Embryonic facial prominence (tissue), 1 donor: Measurements from ENCODE around the gene GLG1.

ENCODE experiments used
- DNase-seq: peaks from one replicate; pipeline ENCODE4 v3.0.0-alpha.2; 2016; ENCODE audit errors: extremely low spot score

Gene GLG1

DNA sequence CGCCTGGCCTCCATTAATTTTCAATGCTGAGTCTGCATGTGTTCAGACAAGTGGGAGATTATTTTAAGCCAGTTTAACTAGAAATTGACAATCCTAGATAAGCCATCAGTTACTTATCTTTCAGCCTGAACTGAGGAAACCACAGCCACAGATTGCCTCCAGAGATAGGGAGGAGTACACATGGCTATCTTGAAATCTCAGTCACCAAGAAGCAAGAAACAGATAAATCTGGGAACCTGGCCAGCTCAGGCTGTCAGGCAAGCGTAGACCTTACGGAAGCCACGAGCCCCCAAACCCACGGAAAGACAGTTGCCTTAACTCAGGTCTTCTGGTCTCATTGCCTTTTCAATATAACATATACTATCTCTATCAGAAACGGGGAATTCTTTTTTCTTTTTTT is 2.0 kb upstream of the GLG1 start:
- no peak for DNase-seq

GRCh38 chr16:74608381-74608780 is 1.5 kb upstream of the GLG1 start:
- DNase-seq = no peak

DNA sequence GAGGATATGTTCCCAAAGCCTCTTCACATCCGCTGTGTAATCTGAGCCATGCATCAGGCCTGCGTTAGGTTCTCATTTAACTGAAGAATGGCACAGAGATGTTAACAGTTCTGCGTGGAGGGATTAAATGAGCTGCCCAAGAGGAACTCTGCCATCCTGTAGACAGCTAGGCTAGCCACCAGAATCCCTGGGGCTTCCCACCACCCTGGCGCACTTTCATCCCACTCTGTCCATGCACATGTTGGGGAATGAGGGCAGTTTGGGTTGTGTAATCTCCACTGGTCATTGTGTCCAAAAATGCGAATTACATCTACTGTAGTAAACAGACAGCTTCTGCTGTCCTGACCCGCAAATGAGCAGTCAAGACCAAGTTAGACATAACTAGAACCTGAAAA is 1.0 kb upstream of the GLG1 start:
- no peak for DNase-seq

GRCh38 chr16:74607310-74607961 is 522 bp upstream of the GLG1 start:
- peak; percentile 36 for DNase-seq

- no peak for DNase-seq
These were observed 981 bp downstream of the GLG1 start for GRCh38 chr16:74605746-74606520.

GRCh38 chr16:74605332-74605731 is 1.6 kb downstream of the GLG1 start:
- DNase-seq = no peak

- no peak for DNase-seq
These were observed 3.1 kb downstream of the GLG1 start for GRCh38 chr16:74603848-74604247.

DNA sequence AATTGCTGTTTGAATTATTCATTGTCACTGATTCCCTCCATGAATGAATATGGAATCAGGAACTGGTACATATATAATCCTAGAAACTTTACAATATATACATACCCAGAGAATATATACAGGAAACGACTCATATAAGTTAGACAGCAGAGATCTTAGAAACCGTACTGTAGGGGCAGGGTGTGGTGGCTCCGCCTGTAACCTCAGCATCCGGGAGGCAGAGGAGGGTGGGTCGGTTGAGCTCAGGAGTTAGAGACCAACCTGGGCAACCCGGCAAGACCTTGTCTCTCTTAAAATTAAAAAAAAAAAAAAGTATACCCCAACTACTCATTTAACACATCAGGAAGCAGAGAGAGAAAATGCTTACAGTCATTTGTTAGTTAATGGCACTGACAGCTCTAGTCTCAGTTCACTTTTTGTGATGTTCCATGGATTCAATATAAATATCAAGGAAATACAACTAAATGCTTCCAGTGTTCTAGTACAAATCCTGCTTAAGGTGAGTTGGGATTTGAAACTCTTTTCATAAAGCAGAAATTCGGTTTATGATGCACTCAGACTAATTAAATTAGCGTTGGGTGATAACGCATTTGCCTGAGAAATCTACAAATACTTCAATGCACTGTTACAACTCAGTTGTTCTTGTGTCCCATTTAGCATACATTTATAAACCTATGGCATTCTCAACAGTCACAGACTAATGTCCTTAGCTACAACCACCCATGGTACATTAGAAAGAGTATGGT is 5.6 kb downstream of the GLG1 start:
- no peak for DNase-seq

GRCh38 chr16:74596586-74596985 is 10.3 kb downstream of the GLG1 start:
- no peak for DNase-seq

DNA sequence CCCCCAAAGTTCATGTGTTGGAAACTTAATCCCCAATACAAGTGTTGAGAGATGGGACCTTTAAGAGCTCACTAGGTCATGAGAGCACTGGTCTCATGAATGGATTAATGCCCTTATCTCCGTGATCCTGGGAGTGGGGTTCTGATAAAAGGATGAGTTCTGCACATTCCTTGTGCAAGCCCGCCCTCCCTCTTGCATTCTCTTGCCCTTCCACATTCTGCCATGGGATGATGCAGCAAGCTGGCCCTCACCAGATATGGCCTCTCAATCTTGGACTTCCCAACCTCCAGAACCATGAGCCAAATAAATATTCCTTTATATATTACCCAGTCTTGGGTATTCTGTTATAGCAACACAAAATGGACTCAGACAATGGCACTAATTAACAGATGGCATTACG is 14.1 kb downstream of the GLG1 start:
- DNase-seq = no peak

- no peak for DNase-seq
These were observed 14.9 kb downstream of the GLG1 start for GRCh38 chr16:74591876-74592650.

DNA sequence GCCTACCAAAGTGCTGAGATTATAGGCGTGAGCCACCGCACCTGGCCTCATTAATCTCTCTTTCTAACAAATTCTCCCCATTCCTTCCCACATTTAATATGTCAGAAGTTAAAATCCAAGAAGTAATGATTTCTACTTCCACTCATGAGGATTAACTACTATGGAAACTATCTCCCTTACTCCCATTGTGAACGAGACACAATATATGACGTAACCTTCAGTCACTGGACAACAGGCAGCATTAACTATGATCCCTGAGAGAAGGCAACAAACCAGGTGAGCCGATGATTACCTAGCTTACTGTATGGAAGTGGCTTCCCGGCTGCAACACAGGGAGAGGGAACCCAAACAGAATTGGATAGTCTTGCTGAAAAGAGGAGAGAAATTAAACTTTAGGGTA is 20.0 kb downstream of the GLG1 start:
- no peak for DNase-seq

DNA sequence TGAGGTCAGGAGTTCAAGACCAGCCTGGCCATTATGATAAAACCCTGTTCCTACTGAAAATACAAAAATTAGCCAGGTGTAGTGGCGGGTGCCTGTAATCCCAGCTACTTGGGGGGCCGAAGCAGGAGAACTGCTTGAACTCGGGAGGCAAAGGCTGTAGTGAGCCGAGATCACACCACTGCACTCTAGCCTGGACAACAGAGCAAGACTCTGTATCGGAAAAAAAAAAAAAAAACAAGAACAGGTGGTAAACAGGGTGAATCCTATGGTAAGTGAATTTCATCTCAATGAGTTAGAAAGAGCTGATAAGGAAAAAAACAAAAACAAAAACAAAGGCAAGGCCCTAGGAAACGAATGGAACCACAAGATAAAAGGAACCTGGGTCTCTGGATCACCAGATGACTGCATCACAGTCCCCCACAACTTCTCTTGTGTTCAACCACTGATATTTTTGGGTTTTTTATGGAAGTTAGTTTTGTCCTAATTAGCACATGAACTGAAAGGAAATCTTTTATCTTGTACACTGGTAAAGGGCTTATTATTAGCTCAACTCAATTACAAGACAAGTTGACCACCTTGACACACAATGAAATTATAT is 21.0 kb downstream of the GLG1 start:
- DNase-seq = no peak

GRCh38 chr16:74583926-74584666 is 22.8 kb downstream of the GLG1 start:
- DNase-seq = no peak

DNA sequence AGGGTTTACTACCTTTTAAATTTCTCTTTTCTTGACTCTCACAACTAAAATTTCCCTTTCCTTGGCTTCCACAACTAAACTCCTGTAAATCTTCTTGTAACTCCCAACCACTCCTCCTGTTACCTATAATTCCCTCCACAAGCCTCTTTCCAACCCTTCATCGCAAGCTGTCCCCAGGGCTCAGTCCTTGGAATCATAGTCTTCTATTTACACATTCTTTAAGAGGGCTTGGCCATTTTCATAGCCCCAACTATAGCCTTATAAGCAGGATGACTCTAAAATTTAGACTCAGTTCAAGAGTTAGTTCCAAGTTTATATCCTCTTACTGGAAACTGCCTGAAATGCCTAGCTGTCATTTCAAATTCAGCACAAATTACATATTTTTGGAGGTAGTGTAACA is 23.9 kb downstream of the GLG1 start:
- no peak for DNase-seq

DNA sequence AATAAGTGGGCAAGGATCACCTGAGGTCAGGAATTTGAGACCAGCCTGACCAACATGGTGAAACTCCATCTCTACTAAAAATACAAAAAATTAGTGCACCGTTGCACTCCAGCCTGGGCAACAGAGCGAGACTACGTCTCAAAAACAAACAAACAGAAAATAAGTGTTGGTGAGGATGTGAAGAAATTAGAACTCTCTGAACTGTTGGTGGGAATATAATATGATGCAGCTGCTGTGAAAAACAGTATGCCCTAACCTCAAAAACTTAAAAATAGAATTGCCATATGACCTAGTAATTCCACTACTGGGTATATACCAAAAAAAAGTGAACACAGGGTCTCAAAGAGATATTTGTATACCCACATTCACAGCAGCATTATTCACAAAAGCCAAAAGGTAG is 26.1 kb downstream of the GLG1 start:
- no peak for DNase-seq

DNA sequence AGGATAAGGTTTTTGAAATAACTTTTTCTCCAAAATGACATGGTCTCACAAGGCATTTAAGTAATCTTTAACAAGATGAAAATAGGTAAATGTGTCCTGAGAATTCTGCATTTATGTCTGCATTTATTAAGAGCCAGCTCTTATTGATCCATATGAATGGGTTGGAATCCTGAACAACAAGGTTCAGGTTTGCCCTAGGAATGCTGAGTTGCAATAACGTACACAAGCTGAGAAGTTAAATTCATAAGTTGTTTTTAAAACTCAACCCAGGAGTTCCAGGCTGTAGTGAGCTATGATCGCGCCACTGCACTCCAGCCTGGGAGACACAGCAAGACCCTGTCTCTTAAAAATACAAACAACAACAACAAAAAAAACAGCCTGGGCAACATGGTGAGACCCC is 28.1 kb downstream of the GLG1 start:
- DNase-seq = no peak

DNA sequence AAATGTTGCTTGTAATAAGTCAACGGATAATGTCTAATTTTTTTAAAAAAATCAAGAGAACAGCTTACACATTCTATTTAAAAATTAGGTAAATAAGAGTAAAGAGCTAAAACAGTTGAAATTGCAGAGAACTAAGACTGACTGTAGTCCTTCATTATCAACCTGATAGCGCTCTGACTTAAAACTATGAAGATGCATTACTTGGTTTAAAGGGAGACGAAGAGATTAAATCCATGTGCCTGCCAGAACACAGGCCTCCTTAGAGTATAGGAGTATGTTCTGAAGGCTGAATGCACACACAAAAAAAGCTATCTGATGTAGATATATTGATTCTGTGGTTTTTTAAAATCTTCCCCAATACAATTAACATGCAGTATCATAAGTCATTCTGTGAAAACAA is 28.5 kb downstream of the GLG1 start:
- no peak for DNase-seq

GRCh38 chr16:74577882-74578366 is 29.0 kb downstream of the GLG1 start:
- no peak for DNase-seq

DNA sequence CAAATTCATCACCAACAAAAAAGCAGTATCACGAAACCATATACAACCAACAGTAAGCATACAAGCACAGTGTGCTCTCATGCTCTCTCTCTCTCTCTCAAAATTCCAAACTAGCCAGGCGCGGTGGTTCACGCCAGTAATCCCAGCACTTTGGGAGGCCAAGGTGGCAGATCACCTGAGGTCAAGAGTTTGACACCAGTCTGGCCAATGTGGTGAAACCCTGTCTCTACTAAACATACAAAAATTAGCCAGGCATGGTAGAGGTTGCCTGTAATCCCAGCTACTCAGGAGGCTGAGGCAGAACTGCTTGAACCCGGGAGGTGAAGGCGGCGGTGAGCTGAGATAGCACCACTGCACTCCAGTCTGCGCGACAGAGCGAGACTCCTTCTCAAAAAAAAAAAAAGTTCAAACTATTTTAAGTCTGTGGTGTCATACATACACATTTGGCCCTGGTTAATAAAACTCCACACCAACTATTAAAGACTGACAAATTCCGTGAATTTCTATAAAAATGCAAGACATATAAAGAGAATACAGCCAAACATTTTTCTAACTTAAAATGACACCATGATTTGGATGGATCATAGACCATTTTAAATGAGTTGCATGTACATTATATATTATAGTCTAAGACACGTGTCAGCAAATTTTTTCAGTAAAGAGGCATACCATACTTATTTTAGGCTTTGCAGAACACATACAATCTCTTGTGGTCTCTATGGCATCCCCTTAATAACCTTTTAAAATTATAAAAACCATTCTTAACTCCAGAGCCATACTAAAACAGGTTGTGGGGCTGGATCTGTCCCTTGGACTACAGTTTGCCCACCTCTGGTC is 30.9 kb downstream of the GLG1 start:
- DNase-seq = no peak
